HT-29 (cell line): ENCODE measurements around the gene PSD2. TPM values are rescaled to one million over a fixed set of nuclear protein-coding genes. Genes with fewer than 3 reads are reported as not detected.
A peak's percentile ranks its signal among the peaks of the same experiment; 100 is the strongest.

ENCODE experiments used
- DNase-seq: peaks from one replicate; pipeline ENCODE4 v3.0.0-alpha.2; 2015; ENCODE audit warnings: low spot score
- total RNA-seq: library from RNA; depleted of rRNA; stranded (reverse); fragments of >200 nt; shearing (Covaris generic); gene quantifications from 2 replicates; pipeline ENCODE4 v1.2.3, GENCODE V29; 2014

PSD2 gene
- total RNA-seq, 1 experiment from 2014 or later = not detected

DNA sequence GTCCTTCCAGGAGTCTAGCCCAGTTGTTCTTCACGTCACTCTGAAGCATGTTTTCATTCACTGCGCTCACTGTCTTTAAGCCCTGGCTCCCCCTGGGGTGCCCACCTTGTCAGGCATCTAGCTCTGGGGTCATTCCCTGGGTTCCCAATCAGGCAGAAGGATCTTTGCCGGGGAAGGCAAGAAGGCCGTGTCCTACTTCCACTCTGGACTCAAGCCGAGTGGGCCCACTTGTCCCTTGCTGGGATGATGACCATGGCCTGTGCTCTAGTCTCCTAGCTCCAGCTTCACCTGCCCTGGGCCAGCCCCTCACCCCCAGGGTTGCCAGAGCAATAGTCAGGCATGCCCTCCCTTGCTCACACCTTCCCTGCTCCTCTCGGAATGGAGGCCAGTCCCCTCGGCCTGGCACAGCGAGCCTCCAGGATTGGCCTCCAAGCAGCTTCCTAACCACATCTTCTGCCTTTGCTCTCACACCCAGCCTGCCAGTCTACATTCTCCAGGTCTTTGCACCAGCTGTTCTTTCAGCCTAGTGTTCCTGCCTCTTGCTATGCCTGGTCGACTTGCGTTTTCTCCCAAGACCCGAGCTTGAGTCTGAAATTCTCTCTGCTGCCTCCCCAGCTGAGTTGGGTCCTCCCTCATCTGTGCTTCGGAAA is 32.2 kb upstream of the PSD2 start:
- no peak for DNase-seq

DNA sequence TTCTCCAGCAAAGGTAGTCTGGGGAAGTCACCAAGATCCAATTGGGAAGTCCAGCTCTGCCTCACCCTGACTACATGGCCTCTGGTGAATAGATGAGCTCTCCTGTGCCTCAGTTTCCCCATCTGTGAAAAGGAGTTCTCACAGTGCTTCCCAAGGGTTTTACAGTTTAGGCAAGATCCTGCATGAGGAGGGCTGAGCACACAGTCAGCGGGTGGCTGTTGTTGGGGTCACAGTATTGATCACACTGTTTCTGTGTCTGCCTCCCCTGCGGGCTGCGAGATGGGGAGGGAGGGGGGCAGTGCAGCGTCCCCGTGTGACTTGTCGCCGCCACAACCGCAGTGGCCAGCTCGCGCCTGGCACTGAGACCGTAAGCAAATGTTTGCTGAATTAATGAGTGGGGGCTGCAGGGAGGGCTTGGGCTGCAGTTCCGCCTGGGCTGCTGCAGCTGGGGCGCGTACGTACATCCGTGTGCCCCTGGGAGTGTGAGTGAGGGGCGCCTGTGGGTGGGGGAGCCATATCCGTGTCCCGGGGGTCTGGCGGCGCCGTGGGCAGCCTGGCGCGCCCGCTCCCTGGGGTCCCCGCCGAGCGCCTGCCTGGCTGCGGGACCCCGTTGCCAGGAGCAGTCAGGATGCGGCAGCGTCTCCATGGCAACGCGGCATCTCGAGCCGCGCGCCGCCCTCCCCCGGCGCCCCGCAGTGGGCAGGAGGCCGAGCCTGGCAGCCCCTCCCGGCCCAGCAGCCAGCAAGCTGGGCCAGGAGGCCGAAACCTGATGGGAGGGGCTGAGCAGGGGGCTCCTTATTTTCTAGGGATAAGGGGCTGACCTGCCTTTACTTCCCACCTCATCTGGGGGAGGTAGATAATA is 31.4 kb upstream of the PSD2 start:
- no peak for DNase-seq

DNA sequence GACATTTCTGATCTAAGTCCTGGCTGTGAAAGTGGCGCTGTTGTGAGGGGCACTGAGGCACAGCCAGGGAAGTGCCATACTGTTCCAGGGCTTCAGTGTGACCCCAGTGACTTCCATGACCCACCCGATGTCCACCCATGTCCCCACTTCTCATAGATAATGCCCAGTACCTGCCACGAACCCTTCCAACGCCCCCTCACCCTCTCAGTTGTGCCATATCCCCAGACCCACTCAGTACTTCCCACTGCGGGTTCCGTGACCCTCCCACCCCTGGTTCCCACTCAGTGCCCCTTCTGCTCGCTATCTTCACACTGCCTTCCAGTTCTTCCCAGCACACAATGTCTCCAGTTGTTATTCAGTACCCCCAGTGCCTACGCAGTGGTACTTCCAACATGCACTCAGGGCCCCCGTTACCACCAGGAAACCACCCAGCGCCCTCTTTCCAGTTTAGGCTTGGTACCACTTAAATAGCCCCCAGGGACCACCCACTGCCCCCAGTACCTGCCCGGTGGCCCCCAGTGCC is 30.7 kb upstream of the PSD2 start:
- no peak for DNase-seq

DNA sequence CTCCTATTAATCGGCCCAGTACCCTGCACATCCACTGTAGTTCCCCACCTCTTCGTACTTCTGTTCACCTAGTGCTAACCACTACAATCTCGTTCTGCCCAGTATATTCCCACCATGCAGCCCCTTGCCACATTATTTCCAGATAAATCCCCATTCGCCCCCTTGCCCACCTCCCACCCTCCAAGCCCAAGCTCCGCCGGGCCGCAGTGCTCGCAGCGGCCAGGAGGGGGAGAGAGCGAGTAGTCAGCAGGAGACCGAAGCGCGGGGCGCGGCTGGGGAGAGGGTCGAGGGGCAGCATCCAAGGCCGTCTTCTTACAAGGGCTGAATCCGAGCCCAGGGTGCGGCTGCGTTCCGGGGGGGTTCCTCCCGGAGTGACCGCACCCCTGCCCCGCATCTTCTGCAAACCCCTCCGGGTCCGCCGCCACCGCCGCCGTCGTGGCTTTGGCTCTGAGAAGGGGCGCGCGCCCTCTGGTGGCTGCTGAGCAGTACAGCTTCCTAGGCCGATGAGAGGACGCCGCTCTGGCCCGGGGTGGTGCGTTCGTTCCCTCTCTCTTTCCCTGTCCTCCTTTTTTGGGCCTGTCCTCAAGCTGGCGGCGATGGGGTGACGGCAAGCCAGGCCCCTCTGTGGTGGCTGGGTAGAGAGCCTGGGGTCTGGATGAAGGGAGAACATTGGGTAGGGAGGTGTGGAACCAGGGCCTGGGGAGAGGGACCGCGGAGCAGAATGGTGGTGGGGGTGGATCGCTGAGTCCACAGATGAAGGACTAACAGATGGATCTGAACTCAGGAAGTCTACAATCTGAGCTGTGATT is 30.0 kb upstream of the PSD2 start:
- DNase-seq = peak; percentile 82

DNA sequence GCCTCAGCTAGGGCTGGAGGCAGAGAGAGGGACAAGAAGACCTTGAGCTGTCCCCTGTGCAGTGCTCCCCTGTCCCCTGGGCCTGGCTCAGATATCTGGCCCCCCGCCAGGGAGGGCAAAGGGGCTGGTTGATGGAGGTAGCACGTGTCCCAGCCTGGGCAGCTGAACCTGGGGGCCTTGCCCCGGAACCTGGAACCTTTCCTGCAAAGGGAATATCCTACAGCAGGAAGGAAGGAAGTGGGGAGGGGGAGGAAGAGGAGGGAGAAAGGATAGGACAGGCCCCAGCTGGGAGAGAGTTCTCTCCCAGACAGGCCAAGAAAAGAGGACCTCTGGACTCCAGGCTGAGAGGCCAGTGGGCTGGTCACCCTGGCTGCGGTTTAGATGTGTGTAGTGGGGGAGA is 27.6 kb upstream of the PSD2 start:
- DNase-seq = no peak

DNA sequence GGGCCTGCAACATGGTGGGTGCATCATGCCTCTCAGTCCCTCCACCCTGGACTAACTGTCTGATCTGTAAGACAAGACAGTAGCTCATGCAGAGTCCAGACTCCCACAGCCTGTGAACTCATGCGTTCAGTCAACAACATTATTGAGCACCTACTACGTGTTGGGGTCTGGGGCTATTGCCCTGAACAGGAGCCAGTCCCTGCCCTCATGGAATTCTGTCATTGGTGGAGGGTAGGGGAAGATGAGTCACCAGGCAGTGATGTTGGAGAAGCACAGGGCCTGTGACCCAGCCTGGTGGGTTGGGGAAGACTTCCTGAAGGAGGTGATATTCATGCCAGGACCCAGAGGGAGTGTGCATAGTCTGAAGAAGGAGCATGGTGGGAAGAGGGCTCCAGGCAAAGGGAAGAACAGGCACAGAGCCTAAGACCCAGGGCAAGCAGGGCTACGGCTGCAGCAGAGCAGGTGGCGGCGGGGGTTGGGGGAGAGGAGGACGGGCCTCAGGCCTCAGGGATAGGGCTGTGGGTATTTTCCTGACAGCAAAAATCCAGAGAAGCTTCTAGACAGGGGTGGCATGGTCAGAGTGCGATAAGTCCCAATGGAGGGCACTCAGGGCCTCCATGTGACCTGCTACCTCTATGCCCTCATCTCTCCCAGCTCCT is 26.7 kb upstream of the PSD2 start:
- no peak for DNase-seq

DNA sequence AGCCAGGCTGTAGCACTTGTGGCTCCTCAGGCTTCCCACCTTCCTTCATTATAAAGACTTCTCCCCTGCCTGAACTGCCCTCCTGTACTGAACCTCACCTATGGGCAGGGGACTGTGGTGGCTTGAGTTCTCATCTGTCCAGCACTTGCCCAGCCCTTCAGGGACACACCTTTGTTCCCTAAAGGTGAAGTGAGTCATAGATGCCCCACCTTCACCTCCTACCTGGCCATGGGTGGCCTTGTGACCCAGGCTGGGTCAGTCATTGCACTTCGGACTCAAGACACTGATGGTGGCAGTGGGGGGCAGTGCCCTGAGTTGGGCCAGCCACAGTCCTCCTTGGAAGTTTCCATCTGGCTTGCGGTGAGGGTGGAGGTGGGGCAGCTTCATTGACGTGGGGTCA is 26.1 kb upstream of the PSD2 start:
- no peak for DNase-seq

DNA sequence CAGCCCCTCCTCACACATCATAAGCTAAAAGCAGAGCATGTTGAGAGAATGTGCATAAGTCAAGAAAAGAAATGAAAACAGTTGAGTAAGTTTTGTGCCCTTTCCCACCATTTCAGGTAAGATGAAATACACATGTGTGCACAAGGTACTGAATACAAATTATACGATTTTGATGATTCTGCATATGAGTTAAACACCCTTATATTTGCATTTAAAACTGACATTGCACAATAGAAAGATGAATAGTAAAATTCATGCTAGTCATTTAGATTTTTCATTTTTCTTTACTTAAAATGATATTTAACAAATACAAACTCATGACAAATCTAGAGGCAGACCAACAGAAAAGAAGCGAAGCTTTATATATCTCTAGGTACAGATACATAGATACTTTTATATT is 24.9 kb upstream of the PSD2 start:
- no peak for DNase-seq

DNA sequence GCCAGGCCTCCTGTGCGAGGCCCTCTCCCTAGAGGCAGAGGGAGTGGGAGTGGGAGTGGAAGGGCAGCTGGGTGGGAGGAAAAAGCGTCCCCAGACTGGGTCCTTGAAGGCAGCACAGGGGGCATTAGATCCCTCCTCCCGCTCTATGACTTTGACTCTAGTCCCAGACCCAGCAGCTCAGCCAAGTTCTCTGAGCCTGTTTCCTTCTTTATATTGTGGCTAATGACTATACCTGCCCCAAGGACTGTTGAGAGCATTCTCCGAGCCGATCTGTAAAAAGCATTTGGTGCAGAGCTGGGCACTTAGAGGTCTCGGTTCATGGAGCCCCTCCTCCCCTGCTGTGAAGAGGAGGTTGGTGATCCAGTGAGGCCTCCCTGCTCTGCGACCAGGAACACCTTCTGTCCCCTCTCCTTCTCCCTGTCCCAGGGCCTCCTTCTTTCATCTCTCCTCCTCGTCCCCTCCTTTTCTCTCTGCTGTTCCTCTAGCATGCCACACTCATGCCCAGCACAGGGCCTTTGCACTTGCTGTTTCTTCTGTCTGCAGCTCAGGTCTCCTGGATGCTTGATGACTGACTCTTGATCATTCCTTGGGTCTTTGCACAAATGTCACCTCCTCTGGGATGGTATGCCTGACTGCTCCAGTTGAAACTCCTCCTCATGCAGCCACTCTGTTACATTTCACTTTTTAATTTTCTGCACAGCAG is 23.4 kb upstream of the PSD2 start:
- no peak for DNase-seq

DNA sequence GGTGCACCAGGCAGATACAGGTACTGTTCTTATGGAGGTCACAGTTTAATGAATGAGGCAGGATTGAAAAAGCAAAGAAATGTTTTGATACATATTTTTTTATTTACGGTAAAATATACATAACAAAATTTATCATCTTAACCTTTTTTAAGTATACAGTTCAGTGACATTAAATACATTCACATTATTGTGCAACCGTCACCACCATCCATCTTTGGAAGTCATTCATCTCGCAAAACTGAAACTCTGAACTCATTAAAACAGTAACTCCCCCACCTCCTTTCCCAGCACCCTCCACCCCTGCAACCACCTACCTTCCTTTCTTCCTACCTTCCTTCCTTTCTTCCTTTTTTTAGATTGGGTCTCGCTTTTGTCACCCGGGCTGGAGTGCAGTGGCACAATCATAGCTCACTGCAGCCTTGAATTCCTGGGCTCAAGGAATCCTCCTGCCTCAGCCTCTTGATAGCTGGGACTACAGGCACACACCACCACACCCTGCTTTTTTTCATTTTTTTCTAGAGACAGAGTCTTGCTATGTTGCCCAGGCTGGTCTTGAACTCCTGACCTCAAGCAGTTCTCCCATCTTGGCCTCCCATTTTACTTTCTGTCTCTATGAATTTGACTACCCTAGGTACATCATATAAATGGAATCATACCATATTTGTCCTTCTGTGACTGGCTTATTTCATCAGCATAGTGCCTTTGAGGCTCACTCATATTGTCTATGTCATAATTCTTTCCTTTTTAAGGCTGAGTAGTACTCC is 22.5 kb upstream of the PSD2 start:
- no peak for DNase-seq

DNA sequence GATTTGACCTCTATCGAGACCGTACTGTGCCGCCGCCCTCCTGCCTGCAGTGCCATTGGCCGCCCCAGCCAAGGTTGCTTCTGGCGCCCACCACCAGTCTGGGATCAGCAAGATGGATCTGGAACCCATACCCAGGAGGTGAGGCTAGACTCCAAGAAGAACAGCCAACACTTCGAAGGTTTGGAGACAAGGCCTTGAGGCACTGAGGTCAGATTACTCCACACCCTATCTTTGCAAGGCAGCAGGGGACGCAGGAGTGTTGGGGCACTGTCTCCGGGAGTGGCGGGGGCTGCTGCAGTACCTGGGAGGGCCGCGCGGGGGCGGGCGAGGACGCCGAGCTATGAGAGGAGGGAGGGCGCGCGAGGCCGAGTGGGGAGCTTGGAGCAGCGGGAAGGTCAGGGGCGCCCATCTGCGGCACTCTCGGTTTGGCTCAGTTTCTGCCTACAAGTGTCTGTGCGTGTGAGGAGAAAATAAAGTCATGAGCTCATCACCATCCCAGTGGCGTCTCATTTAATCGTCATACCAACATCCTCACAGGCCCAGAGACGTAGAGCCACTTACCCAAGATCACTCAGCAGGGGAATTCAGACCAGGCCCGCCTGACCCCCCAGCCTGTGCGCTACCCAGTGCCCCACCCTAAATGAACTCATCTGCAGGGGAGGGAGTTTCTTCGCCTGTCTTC is 20.5 kb upstream of the PSD2 start:
- peak; percentile 64 for DNase-seq

DNA sequence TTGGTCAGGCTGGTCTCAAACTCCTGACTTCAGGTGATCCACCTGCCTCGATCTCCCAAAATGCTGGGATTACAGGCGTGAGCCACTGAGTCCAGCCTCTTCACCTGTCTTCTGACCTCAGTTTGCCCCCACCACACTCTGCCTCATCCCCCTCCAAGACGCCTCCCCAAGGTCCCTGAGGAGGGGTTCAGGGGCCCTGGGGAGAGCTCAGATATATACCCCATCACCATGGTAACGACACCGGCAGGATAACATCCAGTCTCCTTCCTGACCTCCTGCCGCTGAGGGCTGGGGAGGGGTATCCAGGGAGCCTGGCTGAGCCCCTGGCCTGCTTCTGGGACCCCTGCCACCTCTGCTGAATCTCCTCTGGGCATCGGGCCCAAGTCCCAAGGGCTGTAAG is 19.7 kb upstream of the PSD2 start:
- DNase-seq = no peak

DNA sequence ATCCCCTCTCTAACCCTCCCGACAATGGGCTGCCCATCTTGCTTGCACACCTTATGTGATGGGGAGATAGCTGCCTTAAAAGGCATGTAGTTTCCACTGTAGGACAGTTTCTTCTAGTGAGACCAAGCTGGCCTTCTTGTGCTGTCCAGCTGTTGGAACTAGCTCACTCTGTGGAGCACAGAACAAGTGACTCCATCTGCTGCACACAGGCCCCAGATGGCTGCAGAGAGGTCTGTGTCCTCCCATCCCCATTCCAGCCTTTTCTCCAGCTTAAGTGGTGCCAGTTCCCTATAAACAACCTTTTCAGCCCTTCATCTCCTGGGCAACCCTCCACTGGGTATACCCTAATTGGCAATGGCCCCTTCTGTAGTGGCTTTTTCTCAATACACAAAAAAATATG is 18.7 kb upstream of the PSD2 start:
- no peak for DNase-seq

DNA sequence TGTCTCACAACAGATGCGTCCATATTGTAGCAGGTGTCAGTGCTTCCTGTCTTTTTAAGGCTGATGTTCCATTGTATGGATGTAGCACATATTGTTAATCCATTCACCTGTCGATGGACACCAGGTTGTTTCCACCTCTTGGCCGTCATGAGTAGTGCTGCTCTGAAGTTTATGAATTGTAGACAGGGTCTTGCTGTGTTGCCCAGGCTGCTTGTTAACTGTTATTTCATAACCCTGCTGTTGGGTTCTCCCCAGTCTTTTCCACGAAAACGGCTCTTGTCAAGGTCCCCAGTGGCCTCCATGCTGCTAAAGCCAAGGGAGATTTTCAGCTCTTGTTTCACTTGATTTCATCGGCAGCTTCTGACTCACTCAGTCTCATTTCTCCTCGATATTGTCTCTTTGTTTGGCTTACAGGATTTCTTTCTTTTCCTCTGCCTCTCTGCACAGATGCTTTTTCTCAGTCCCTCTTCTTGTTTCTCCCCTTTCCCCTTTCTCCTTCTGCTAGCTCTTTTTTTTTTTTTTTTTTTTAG is 12.1 kb upstream of the PSD2 start:
- DNase-seq = no peak

DNA sequence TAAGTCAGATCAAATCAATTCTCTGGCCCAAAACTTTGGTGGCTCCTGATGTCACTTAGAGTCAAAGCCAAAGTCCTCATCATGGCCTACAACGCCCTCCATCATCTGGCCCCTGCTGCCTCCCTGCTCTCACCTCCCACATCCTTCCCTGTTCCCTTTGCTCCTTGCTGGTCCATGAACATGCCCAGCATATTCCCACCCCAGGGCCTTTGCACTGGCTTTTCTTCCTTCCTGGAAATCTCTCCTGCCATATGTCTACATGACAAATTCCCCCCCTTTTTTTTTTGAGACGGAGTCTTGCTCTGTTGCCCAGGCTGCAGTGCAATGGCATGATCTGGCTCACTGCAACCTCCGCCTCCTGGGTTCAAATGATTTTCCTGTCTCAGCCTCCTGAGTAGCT is 11.1 kb upstream of the PSD2 start:
- no peak for DNase-seq

DNA sequence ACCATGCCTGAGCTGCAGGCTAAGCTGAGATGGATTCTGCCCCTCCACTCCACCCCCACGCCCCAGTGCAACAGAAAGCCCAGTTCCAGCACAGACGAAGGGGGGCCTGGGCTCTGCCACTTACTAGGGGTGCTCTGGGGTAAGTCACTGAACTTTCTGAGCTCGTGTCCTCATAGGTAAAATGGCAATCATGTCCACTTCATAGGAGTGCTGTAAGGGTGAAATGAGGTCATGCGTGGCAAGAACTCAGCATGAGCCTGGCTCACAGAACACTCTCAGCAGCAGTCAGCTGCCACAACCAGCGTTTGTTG is 8.4 kb upstream of the PSD2 start:
- no peak for DNase-seq

DNA sequence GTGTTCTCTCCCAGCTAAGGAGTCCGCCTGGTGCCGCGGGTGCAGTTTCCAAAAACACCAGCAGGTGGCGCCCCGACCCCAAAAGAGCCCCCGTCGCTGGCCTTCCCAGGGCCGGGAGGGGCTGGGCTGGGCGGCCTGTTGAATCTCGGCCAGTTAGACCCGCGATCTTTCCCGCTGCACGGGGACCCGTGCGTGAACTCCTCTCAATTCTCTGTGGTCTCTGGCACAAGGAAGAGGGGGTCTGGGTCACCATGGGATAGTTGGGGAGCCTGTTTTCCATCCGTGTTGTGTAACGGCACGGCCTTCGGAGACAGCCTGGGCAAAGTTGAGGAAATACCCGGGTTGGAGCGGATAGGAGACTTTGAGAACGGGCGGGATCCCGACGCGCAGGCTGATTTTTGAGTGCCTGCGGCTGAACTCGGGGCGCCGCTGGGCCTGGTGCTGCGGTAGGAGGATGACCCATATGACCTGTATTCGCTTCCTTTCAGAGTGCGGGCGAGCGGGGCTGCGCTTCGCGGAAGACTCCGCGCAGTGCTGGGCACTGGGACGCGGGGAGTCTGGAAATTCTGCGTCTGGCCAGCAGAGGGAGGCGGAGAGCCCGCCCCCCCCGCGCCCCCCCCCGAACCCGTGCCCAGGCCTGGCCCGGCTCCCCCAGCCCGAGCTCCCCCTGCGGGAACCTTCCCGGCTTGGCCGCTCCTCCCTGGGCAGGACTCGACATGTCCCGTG is 7.9 kb upstream of the PSD2 start:
- DNase-seq = peak; percentile 86

DNA sequence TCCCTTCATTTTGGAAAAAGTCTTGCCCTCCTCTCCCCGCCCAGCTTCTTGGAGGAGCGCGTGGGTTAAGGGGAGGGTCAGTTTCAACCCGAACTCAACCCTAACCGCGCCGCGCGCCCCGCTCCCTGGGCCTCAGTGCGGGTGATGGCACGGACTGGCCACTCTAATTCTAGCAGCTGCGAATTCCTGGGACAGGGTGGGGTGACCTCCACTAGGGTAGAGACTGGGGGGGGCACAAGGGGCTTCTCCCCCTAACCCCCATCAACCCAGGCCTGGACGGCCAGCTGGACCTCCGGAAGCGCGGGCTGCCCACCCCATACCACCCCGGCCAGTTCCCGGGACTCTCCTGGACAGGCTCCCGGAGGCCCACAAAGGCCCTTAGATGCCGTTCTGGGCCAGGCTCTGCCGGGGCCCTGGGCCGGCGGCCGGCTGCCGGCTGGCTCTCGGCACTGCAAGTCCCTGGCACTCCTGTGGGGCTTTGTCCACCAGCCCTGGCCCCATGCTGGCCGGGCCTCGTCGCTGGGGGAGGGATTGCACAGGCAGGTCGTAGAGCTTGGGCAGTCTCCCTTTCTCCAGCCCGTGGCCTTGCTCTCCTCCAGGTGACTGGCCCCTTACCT is 7.2 kb upstream of the PSD2 start:
- DNase-seq = no peak
